IMR-90 (cell line): ENCODE results near the gene OR6C4. TPM values are rescaled to one million over a fixed set of nuclear protein-coding genes. Genes with fewer than 3 reads are reported as not detected.

Experiments
- ATAC-seq: fragments of 200-7000 bp; cut with Tn5 transposase; 2 replicates; pipeline ENCODE4 v1.9.1; 2020; ENCODE audit warnings: low read depth, mild to moderate bottlenecking, moderate library complexity
- BruUV-seq: library from RNA; stranded (reverse); fragments of 400-500 nt; replicated peaks from 2 replicates; lab custom pipeline; 2021; lab: Mats Ljungman, UMichigan
- CTCF ChIA-PET: fragments of 300-600 bp; formaldehyde crosslinking; extraction: SDS; loops from one replicate; lab custom pipeline; 2021; ENCODE audit warnings: antibody characterized with exemption; lab: Yijun Ruan, JAX
- POLR2A ChIA-PET: fragments of 300-600 bp; sonication (Branson Sonifier 250); formaldehyde crosslinking; loops from one replicate; lab custom pipeline; 2022; ENCODE audit warnings: antibody characterized with exemption; ENCODE audit not compliant: unreplicated experiment; lab: Charles Lee
- DNase-seq: peaks from one replicate; pipeline ENCODE4 v3.0.0; 2013
- H2AFZ ChIP-seq: replicated peaks from 2 replicates; pipeline ENCODE3; 2013; ENCODE audit warnings: low read length, mild to moderate bottlenecking; ENCODE audit not compliant: poor library complexity
- H2AK5ac ChIP-seq: 2 replicates; pipeline ENCODE4 v1.6.1; 2013; ENCODE audit warnings: low read depth, low read length, inconsistent platforms
- H2AK9ac ChIP-seq: replicated peaks from 2 replicates; pipeline ENCODE3; 2013; ENCODE audit warnings: mild to moderate bottlenecking, low read depth, low read length, moderate library complexity; ENCODE audit not compliant: poor library complexity
- H2BK120ac ChIP-seq: 2 replicates; pipeline ENCODE4 v1.6.1; 2013; ENCODE audit warnings: low read depth, low read length, inconsistent platforms
- H2BK15ac ChIP-seq: 3 replicates; pipeline ENCODE4 v1.6.1; 2013; ENCODE audit warnings: low read depth, low read length, inconsistent platforms
- H2BK20ac ChIP-seq: 2 replicates; pipeline ENCODE4 v1.6.1; 2013; ENCODE audit warnings: low read depth, mild to moderate bottlenecking, inconsistent platforms, low read length, moderate library complexity
- H2BK5ac ChIP-seq: 2 replicates; pipeline ENCODE4 v1.6.1; 2013; ENCODE audit warnings: mild to moderate bottlenecking, low read depth, low read length, inconsistent platforms; ENCODE audit not compliant: poor library complexity, severe bottlenecking
- H3K14ac ChIP-seq: replicated peaks from 2 replicates; pipeline ENCODE4 v1.6.1; 2013; ENCODE audit warnings: low read depth, low read length, inconsistent platforms
- H3K18ac ChIP-seq: 2 replicates; pipeline ENCODE4 v1.6.1; 2013; ENCODE audit warnings: low read depth, low read length, control low read depth
- H3K23ac ChIP-seq: 2 replicates; pipeline ENCODE4 v1.6.1; 2013; ENCODE audit warnings: low read depth, low read length, inconsistent platforms
- H3K27ac ChIP-seq: 2 replicates; pipeline ENCODE4 v1.5.1; 2013; ENCODE audit warnings: mild to moderate bottlenecking, control low read depth, low read length; ENCODE audit not compliant: insufficient read depth
- H3K27me3 ChIP-seq: 2 replicates; pipeline ENCODE4 v1.6.1; 2013; ENCODE audit warnings: low read length; ENCODE audit not compliant: control insufficient read depth, insufficient read depth
- H3K36me3 ChIP-seq: 2 replicates; pipeline ENCODE4 v1.6.1; 2013; ENCODE audit warnings: low read length, mixed read lengths; ENCODE audit not compliant: control insufficient read depth, insufficient read depth
- H3K4ac ChIP-seq: 2 replicates; pipeline ENCODE4 v1.6.1; 2013; ENCODE audit warnings: low read depth, low read length, inconsistent platforms
- H3K4me1 ChIP-seq: 2 replicates; pipeline ENCODE4 v1.6.1; 2013; ENCODE audit warnings: low read length, mixed read lengths; ENCODE audit not compliant: control insufficient read depth, insufficient read depth
- H3K4me2 ChIP-seq: 2 replicates; pipeline ENCODE4 v1.6.1; 2013; ENCODE audit warnings: low read depth, mild to moderate bottlenecking, control low read depth, low read length, moderate library complexity
- H3K4me3 ChIP-seq: 2 replicates; pipeline ENCODE4 v1.5.1; 2013; ENCODE audit warnings: low read depth, mild to moderate bottlenecking, control low read depth, low read length, moderate library complexity; ENCODE audit not compliant: insufficient read depth
- H3K56ac ChIP-seq: 2 replicates; pipeline ENCODE4 v1.6.1; 2013; ENCODE audit warnings: low read length, inconsistent platforms; ENCODE audit not compliant: insufficient read depth; ENCODE audit errors: extremely low read depth
- H3K79me1 ChIP-seq, 2 experiments: 2 replicates each; pipeline ENCODE4 v1.6.1; 2013; ENCODE audit warnings: low read length in 2 of 2, inconsistent platforms in 1 of 2, low read depth in 1 of 2
- H3K9ac ChIP-seq: 2 replicates; pipeline ENCODE4 v1.6.1; 2013; ENCODE audit warnings: low read depth, low read length, control low read depth
- H3K9me1 ChIP-seq: 2 replicates; pipeline ENCODE4 v1.6.1; 2013; ENCODE audit warnings: low read length, inconsistent platforms; ENCODE audit not compliant: insufficient read depth
- H3K9me3 ChIP-seq: 2 replicates; pipeline ENCODE4 v1.6.1; 2013; ENCODE audit warnings: low read length; ENCODE audit not compliant: control insufficient read depth, insufficient read depth
- H4K20me1 ChIP-seq: 2 replicates; pipeline ENCODE4 v1.6.1; 2013; ENCODE audit warnings: low read length, inconsistent platforms; ENCODE audit not compliant: insufficient read depth
- H4K5ac ChIP-seq: 2 replicates; pipeline ENCODE4 v1.6.1; 2013; ENCODE audit warnings: mild to moderate bottlenecking, low read depth, low read length, control low read depth
- H4K8ac ChIP-seq, 2 experiments: 2 replicates each; pipeline ENCODE4 v1.6.1; 2013; ENCODE audit warnings: low read depth in 2 of 2, low read length in 2 of 2, control low read depth in 1 of 2, inconsistent platforms in 1 of 2
- H4K91ac ChIP-seq: 2 replicates; pipeline ENCODE4 v1.6.1; 2013; ENCODE audit warnings: low read depth, low read length, inconsistent platforms; ENCODE audit not compliant: insufficient read depth
- CEBPB ChIP-seq: IDR thresholded peaks from 2 replicates; pipeline ENCODE4 v1.6.1; 2012; ENCODE audit warnings: low read depth, low read length, improper control_type of control experiment
- CHD1 ChIP-seq: IDR thresholded peaks from 2 replicates; pipeline ENCODE4 v1.6.1; 2012; ENCODE audit warnings: low read depth, low read length, improper control_type of control experiment
- FOS ChIP-seq: fragments of 150-350 bp; IDR thresholded peaks from 2 replicates; pipeline ENCODE4 v1.6.1; 2016; ENCODE audit warnings: low read depth, low read length
- MAFK ChIP-seq: IDR thresholded peaks from 2 replicates; pipeline ENCODE4 v1.6.1; 2012; ENCODE audit warnings: low read depth, low read length, improper control_type of control experiment
- MAZ ChIP-seq: IDR thresholded peaks from 2 replicates; pipeline ENCODE4 v1.6.1; 2012; ENCODE audit warnings: low read depth, mild to moderate bottlenecking, low read length, improper control_type of control experiment, moderate library complexity, borderline replicate concordance
- NFE2L2 ChIP-seq: fragments of 150-350 bp; IDR thresholded peaks from 2 replicates; pipeline ENCODE4 v1.6.1; 2016; ENCODE audit warnings: low read depth, mild to moderate bottlenecking, low read length
- POLR2A ChIP-seq: IDR thresholded peaks from 2 replicates; pipeline ENCODE4 v1.6.1; 2012; ENCODE audit warnings: mild to moderate bottlenecking, low read depth, low read length
- RAD21 ChIP-seq: IDR thresholded peaks from 2 replicates; pipeline ENCODE4 v1.6.1; 2012; ENCODE audit warnings: low read length, improper control_type of control experiment
- SMC3 ChIP-seq: fragments of 150-350 bp; IDR thresholded peaks from 2 replicates; pipeline ENCODE4 v1.6.1; 2016; ENCODE audit warnings: low read depth, mild to moderate bottlenecking, antibody characterized with exemption, low read length, moderate library complexity
- dilution Hi-C: fragments of 300-500 bp; cut with HindIII; formaldehyde crosslinking; loops from one replicate; pipeline ENCODE4 v1.14.3; 2018; ENCODE audit warnings: low sequenced_read_pairs; ENCODE audit not compliant: unreplicated experiment
- in situ Hi-C: fragments of 300-500 bp; cut with MboI; formaldehyde crosslinking; loops from 3 replicates; pipeline ENCODE4 v1.14.3; 2019; ENCODE audit warnings: low sequenced_read_pairs, inconsistent platforms, mixed read lengths
- intact Hi-C: fragments of 100-400 bp; cut with micrococcal nuclease; formaldehyde crosslinking; loops from 2 replicates; pipeline ENCODE4 v1.10.0; 2022
- polyA plus RNA-seq, 3 experiments: library from polyadenylated mRNA; depleted of rRNA; stranded (reverse); fragments of >200 nt; gene quantifications; 2 replicates each; pipeline ENCODE4 v1.2.3, GENCODE V29; 2012; ENCODE audit warnings: low replicate concordance in 1 of 3
- total RNA-seq: library from RNA; depleted of rRNA; stranded (reverse); fragments of >200 nt; gene quantifications from 2 replicates; pipeline ENCODE4 v1.2.3, GENCODE V29; 2012
- TF ChIP-seq, protein P1 (sequence below): conservative IDR thresholded peaks from 2 replicates; pipeline ENCODE4 v1.5.1; 2012; ENCODE audit warnings: mild to moderate bottlenecking, low read depth, low read length, improper control_type of control experiment
- TF ChIP-seq, protein P2 (sequence below): fragments of 150-350 bp; IDR thresholded peaks from 2 replicates; pipeline ENCODE4 v1.6.1; 2016; ENCODE audit warnings: low read depth, mild to moderate bottlenecking, low read length, moderate library complexity, borderline replicate concordance
- TF ChIP-seq, protein P3 (sequence below): fragments of 150-350 bp; IDR thresholded peaks from 2 replicates; pipeline ENCODE4 v1.6.1; 2017; ENCODE audit warnings: mild to moderate bottlenecking, antibody characterized with exemption, low read length, low read depth

The OR6C4 gene
- total and polyA plus RNA-seq, 2 of the 4 experiments (the other 2 are of a cell fraction) = not detected

DNA sequence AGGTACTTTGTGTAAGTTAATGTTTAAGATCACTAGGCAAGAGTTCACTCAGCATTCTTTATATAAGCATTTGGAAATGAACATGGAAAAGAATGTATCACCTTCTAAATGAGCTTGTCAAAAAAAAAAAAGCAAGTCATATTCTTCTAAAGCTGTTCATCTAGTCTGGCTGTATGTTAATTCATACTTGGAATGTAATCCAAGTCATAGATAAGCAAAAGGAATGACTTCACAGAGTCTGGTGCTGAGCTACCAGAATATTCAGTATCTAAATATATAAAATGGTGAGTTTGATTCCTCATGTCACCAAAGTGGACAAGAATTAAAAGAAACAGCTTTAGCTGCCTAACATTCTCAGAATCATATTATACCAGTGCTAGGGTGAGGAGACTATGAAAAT is 4.9 kb downstream of the OR6C4 start:
- H2BK120ac ChIP-seq = no peak overlapping the region
- intact Hi-C loops (no loop called here), dilution Hi-C loops (no loop called here), in situ Hi-C loops (no loop called here)
- no peak overlapping the region for H3K4me3 ChIP-seq
- H2AK5ac ChIP-seq = no peak overlapping the region
- H3K23ac ChIP-seq = no peak overlapping the region
- H4K91ac ChIP-seq = no peak overlapping the region
- H3K4me2 ChIP-seq = no peak overlapping the region
- ChIA-PET CTCF (no interaction called here), POLR2A (no interaction called here)
- no peaks in the 10 kb centered on the region for H3K79me1 ChIP-seq
- H2BK20ac ChIP-seq = no peak overlapping the region
- no peaks in the 10 kb centered on the region for H4K20me1 ChIP-seq
- no peaks in the 10 kb centered on the region for H3K4me1 ChIP-seq
- TF ChIP-seq FOS (no peak), MAFK (no peak), NFE2L2 (no peak), MAZ (no peak), POLR2A (no peak), CHD1 (no peak), SMC3 (no peak), CEBPB (no peak), RAD21 (no peak)
- TF ChIP-seq, protein P1, sequence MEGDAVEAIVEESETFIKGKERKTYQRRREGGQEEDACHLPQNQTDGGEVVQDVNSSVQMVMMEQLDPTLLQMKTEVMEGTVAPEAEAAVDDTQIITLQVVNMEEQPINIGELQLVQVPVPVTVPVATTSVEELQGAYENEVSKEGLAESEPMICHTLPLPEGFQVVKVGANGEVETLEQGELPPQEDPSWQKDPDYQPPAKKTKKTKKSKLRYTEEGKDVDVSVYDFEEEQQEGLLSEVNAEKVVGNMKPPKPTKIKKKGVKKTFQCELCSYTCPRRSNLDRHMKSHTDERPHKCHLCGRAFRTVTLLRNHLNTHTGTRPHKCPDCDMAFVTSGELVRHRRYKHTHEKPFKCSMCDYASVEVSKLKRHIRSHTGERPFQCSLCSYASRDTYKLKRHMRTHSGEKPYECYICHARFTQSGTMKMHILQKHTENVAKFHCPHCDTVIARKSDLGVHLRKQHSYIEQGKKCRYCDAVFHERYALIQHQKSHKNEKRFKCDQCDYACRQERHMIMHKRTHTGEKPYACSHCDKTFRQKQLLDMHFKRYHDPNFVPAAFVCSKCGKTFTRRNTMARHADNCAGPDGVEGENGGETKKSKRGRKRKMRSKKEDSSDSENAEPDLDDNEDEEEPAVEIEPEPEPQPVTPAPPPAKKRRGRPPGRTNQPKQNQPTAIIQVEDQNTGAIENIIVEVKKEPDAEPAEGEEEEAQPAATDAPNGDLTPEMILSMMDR = no peak
- TF ChIP-seq, protein P2, sequence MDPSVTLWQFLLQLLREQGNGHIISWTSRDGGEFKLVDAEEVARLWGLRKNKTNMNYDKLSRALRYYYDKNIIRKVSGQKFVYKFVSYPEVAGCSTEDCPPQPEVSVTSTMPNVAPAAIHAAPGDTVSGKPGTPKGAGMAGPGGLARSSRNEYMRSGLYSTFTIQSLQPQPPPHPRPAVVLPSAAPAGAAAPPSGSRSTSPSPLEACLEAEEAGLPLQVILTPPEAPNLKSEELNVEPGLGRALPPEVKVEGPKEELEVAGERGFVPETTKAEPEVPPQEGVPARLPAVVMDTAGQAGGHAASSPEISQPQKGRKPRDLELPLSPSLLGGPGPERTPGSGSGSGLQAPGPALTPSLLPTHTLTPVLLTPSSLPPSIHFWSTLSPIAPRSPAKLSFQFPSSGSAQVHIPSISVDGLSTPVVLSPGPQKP = no peak
- TF ChIP-seq, protein P3, sequence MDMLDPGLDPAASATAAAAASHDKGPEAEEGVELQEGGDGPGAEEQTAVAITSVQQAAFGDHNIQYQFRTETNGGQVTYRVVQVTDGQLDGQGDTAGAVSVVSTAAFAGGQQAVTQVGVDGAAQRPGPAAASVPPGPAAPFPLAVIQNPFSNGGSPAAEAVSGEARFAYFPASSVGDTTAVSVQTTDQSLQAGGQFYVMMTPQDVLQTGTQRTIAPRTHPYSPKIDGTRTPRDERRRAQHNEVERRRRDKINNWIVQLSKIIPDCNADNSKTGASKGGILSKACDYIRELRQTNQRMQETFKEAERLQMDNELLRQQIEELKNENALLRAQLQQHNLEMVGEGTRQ = no peak
- H3K56ac ChIP-seq = no peak overlapping the region
- H3K36me3 ChIP-seq = no peaks in the 10 kb centered on the region
- H3K4ac ChIP-seq = no peak overlapping the region
- H4K8ac ChIP-seq = no peak overlapping the region
- H2AK9ac ChIP-seq = no peak overlapping the region
- no peak overlapping the region for H3K27ac ChIP-seq
- ATAC-seq (no peak), DNase-seq (no peak)
- H3K14ac ChIP-seq = no peak overlapping the region
- no TSS peak for BruUV-seq
- no peak overlapping the region for H2BK5ac ChIP-seq
- H2AFZ ChIP-seq = no peak overlapping the region
- peaks cover 3% of the 10 kb centered on the region; the same call in 1 of the 2 replicates for H3K9me3 ChIP-seq
- no peak overlapping the region for H3K9ac ChIP-seq
- H3K9me1 ChIP-seq = no peaks in the 10 kb centered on the region
- H3K27me3 ChIP-seq = no peaks in the 10 kb centered on the region
- H4K5ac ChIP-seq = no peak overlapping the region
- H3K18ac ChIP-seq = no peak overlapping the region
- no peak overlapping the region for H2BK15ac ChIP-seq
